ENCODE data around the gene POLR3G. TPM values are rescaled to one million over a fixed set of nuclear protein-coding genes. Genes with fewer than 3 reads are reported as not detected.

The POLR3G gene
- total RNA-seq, 4 donors from 2014 or later, result 1.1 to 9.3 (median 6.4) TPM

- no peaks in the 10 kb centered on the region for H3K27me3 ChIP-seq
- no peaks in the 10 kb centered on the region for H3K36me3 ChIP-seq
- H3K9me3 ChIP-seq, result no peaks in the 10 kb centered on the region
- H3K4me3 ChIP-seq, result no peak overlapping the region
- intact Hi-C loops (cut with DNase I), result no loop called here
- DNase-seq, result no peak
- peaks cover 0 to 3% (median 0%) of the 10 kb centered on the region in 3 donors for H3K4me1 ChIP-seq
- TF ChIP-seq CTCF (IDR thresholded peaks at IDR 0.05) (no peak), POLR2A (IDR thresholded peaks at IDR 0.05) (no peak)
- 71 to 78% methylated on average over 1 of the region's 1 CpG for WGBS, 2 donors
- H3K27ac ChIP-seq, result no peak overlapping the region
These were observed 6.0 kb downstream of the POLR3G start for GRCh38 chr5:90480699-90481098.

- 94 to 95% methylated on average over 8 of the region's 8 CpGs for WGBS, 2 donors
- DNase-seq, result no peak
- H3K4me3 ChIP-seq, result no peak overlapping the region
These were observed 8.5 kb downstream of the POLR3G start for GRCh38 chr5:90483206-90483605.

GRCh38 chr5:90484540-90484939 is 9.9 kb downstream of the POLR3G start:
- intact Hi-C loops (cut with DNase I), result no loop called here
- TF ChIP-seq CTCF (IDR thresholded peaks at IDR 0.05) (no peak), POLR2A (IDR thresholded peaks at IDR 0.05) (no peak)
- DNase-seq, result no peak

More at GRCh38 chr5:90483206-90483605, 8.5 kb downstream of the POLR3G start:
- H3K4me1 ChIP-seq, result no peaks in the 10 kb centered on the region
- H3K36me3 ChIP-seq, result no peaks in the 10 kb centered on the region
- TF ChIP-seq CTCF (IDR thresholded peaks at IDR 0.05) (no peak), POLR2A (IDR thresholded peaks at IDR 0.05) (no peak)
- no peaks in the 10 kb centered on the region for H3K9me3 ChIP-seq
- H3K27ac ChIP-seq, result no peak overlapping the region
- no peaks in the 10 kb centered on the region for H3K27me3 ChIP-seq
- intact Hi-C loops (cut with DNase I), result no loop called here

GRCh38 chr5:90488791-90489190 is 14.1 kb downstream of the POLR3G start:
- WGBS, 2 donors, result 46 to 67% methylated on average over 2 of the region's 2 CpGs
- intact Hi-C loops (cut with DNase I), result no loop called here
- Histone ChIP-seq H3K9me3 (no peaks in the 10 kb centered on the region), H3K27me3 (no peaks in the 10 kb centered on the region), H3K4me3 (no peak overlapping the region), H3K4me1 (no peaks in the 10 kb centered on the region), H3K36me3 (no peaks in the 10 kb centered on the region), H3K27ac (no peak overlapping the region)
- DNase-seq, result no peak
- TF ChIP-seq CTCF (IDR thresholded peaks at IDR 0.05) (no peak), POLR2A (IDR thresholded peaks at IDR 0.05) (no peak)

More at GRCh38 chr5:90484540-90484939, 9.9 kb downstream of the POLR3G start:
- 68 to 72% methylated on average over 3 of the region's 3 CpGs for WGBS, 2 donors
- Histone ChIP-seq H3K27me3 (no peaks in the 10 kb centered on the region), H3K4me3 (no peak overlapping the region), H3K4me1 (no peaks in the 10 kb centered on the region), H3K9me3 (no peaks in the 10 kb centered on the region), H3K27ac (no peak overlapping the region), H3K36me3 (no peaks in the 10 kb centered on the region)

GRCh38 chr5:90494043-90494442 is 19.4 kb downstream of the POLR3G start:
- Histone ChIP-seq H3K9me3 (no peaks in the 10 kb centered on the region), H3K4me1 (no peaks in the 10 kb centered on the region), H3K36me3 (peaks cover 0 to 5% (median 0%) of the 10 kb centered on the region in 3 donors), H3K27me3 (no peaks in the 10 kb centered on the region), H3K4me3 (no peak overlapping the region), H3K27ac (no peak overlapping the region)
- DNase-seq, result no peak
- TF ChIP-seq POLR2A (IDR thresholded peaks at IDR 0.05) (no peak), CTCF (IDR thresholded peaks at IDR 0.05) (no peak)
- intact Hi-C loops (cut with DNase I), result no loop called here

Measured in esophagus squamous epithelium (tissue), 5 donors.